ENCODE results near the gene HBS1L.

- TF ChIP-seq CTCF (IDR thresholded peaks at IDR 0.05): no peak
- no peak for TF ChIP-seq POLR2A (IDR thresholded peaks at IDR 0.05)
- TF ChIP-seq EP300 (IDR thresholded peaks at IDR 0.05): no peak
Observed at GRCh38 chr6:134951494-134952263, 102.9 kb downstream of the HBS1L start.

Data from ovary (tissue), 3 donors.